Lower leg skin (tissue), 3 donors: ENCODE results near the gene BTBD7.

Experiments
- CTCF ChIP-seq, 3 donors: fragments of 450-650 bp; IDR thresholded peaks; one replicate each; pipeline ENCODE4 v1.5.1; 2016; ENCODE audit warnings: antibody characterized with exemption in 3 of 3, mild to moderate bottlenecking in 3 of 3, moderate library complexity in 2 of 3
- POLR2A ChIP-seq, 2 donors: fragments of 450-650 bp; IDR thresholded peaks; one replicate each; pipeline ENCODE4 v1.6.1; 2016 to 2017; ENCODE audit warnings: antibody characterized with exemption in 2 of 2, mild to moderate bottlenecking in 1 of 2, moderate library complexity in 1 of 2

DNA sequence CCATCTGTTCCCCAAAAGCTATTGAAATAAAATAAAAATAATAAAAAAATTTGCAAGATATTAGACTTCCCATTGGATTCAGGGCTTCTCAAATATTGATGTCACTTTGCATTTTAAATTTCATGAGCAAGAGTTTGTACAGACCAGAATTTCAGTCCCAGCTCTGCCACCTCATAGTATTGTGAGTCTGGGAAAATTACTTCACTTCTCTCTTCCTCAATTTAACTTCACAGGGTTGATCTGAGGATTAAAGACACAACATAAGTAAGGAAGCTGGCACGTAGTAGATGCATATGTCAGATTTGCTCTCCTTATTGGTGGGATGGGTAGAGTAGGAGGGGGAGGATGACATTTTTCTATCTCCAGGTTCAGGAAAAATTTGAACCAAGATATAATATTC lies 47.0 kb upstream of the BTBD7 start:
- no peak for TF ChIP-seq CTCF (IDR thresholded peaks at IDR 0.05)
- no peak for TF ChIP-seq POLR2A (IDR thresholded peaks at IDR 0.05)
